HG02571 (cell line): Measurements from ENCODE around the gene ACTR8.

Experiments used
- ATAC-seq: cut with Tn5 transposase; IDR thresholded peaks from one replicate; pipeline ENCODE4 v1.9.1; 2021; ENCODE audit warnings: mild to moderate bottlenecking, moderate library complexity; ENCODE audit not compliant: unreplicated experiment

Gene ACTR8

GRCh38 chr3:53865732-53866499 is 16.0 kb downstream of the ACTR8 start:
- ATAC-seq, result no peak

GRCh38 chr3:53863145-53863544 is 18.8 kb downstream of the ACTR8 start:
- ATAC-seq, result no peak

- ATAC-seq, result no peak
Measured at GRCh38 chr3:53862241-53862640, 19.7 kb downstream of the ACTR8 start.

- no peak for ATAC-seq
Measured at GRCh38 chr3:53860196-53860595, 21.8 kb downstream of the ACTR8 start.

- ATAC-seq, result no peak
Measured at GRCh38 chr3:53859178-53859577, 22.8 kb downstream of the ACTR8 start.

GRCh38 chr3:53858096-53858741 is 23.7 kb downstream of the ACTR8 start:
- ATAC-seq, result no peak

GRCh38 chr3:53856964-53857363 is 25.0 kb downstream of the ACTR8 start:
- ATAC-seq, result no peak

- no peak for ATAC-seq
Measured at GRCh38 chr3:53850895-53851294, 31.1 kb downstream of the ACTR8 start.

GRCh38 chr3:53849916-53850315 is 32.0 kb downstream of the ACTR8 start:
- ATAC-seq, result no peak

GRCh38 chr3:53846851-53847155 is 35.1 kb downstream of the ACTR8 start:
- no peak for ATAC-seq

GRCh38 chr3:53846134-53846850 is 35.7 kb downstream of the ACTR8 start, which contains the start of the genes CHDH and IL17RB:
CHDH (minus strand) TSS chr3:53846419; CDS start chr3:53824008, 22,411 bp downstream.
IL17RB (plus strand) TSS chr3:53846568; CDS start chr3:53846589, 21 bp downstream.
- ATAC-seq, result peak; percentile 47

GRCh38 chr3:53845881-53846133 is 36.1 kb downstream of the ACTR8 start:
- no peak for ATAC-seq

- peak; percentile 29 for ATAC-seq
Measured at GRCh38 chr3:53845103-53845880, 36.7 kb downstream of the ACTR8 start.

- no peak for ATAC-seq
Measured at GRCh38 chr3:53844262-53845102, 37.5 kb downstream of the ACTR8 start.

GRCh38 chr3:53843195-53844177 is 38.5 kb downstream of the ACTR8 start:
- no peak for ATAC-seq

- ATAC-seq, result no peak
Measured at GRCh38 chr3:53842436-53843194, 39.3 kb downstream of the ACTR8 start.

- ATAC-seq, result no peak
Measured at GRCh38 chr3:53841296-53841695, 40.7 kb downstream of the ACTR8 start.

GRCh38 chr3:53837331-53837730 is 44.6 kb downstream of the ACTR8 start:
- no peak for ATAC-seq
